Measurements from ENCODE around the gene CRADD. TPM values are rescaled to one million over a fixed set of nuclear protein-coding genes. Genes with fewer than 3 reads are reported as not detected.
"Not testable (repeated sequence)": the region's sequence is repeated elsewhere in the genome, so short reads cannot be mapped to it uniquely, and the experiment has no call there.

CRADD gene
- total RNA-seq, 1 donor from 2014 or later = 10.3 TPM

DNA sequence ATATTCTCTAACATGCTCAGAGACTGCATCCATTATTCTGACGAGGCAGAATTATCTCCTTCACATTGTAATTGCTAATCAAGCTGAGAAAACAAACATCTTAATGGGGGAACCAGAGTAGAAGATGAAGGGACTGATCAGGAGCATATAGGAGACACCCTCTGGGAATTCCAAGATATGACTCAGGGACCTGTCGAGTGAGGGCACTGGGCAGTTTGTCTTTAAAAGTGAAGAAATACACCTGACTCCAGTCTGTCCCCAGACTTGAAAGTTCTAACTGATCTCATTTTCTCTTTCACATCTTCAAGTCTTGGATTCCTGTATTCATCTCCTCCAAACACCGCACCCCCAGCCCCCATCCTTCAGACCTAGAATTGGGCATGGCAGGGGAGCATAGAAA is 244.3 kb downstream of the CRADD start:
- no peak for TF ChIP-seq CTCF (conservative IDR thresholded peaks at IDR 0.05; ENCODE audit: low read depth, low read length)
- no peak for DNase-seq (ENCODE audit: low read depth)
- H3K4me3 ChIP-seq (ENCODE audit: low read depth, low read length) = no peak overlapping the region

GRCh38 chr12:93922583-93923006 is 245.4 kb downstream of the CRADD start:
- TF ChIP-seq CTCF (conservative IDR thresholded peaks at IDR 0.05; ENCODE audit: low read depth, low read length) = no peak
- no peak for DNase-seq (ENCODE audit: low read depth)
- no peak overlapping the region for H3K4me3 ChIP-seq (ENCODE audit: low read depth, low read length)

DNA sequence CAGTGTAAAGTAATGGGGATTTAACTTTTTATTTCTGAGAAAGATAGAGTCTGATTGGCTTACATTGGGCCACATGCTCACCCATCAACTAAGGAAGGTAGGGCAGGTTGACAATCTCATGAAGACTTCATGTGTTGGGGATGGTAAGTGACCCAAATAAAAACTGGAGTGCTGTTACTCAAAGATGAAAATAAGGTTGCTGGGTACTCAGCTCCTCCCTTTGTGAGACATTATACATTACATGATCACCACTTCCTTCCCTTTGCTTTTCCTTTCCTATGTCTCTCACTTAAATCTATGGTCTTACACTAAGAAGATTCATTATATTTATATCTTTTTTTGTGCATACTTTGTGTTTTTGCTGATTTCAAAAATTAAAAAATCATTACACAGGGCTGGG is 247.2 kb downstream of the CRADD start:
- H3K4me3 ChIP-seq (ENCODE audit: low read depth, low read length) = no peak overlapping the region
- DNase-seq (ENCODE audit: low read depth) = no peak
- TF ChIP-seq CTCF (conservative IDR thresholded peaks at IDR 0.05; ENCODE audit: low read depth, low read length) = no peak

GRCh38 chr12:93925585-93926205 is 248.5 kb downstream of the CRADD start:
- TF ChIP-seq CTCF (conservative IDR thresholded peaks at IDR 0.05; ENCODE audit: low read depth, low read length) = no peak
- no peak overlapping the region for H3K4me3 ChIP-seq (ENCODE audit: low read depth, low read length)
- no peak for DNase-seq (ENCODE audit: low read depth)

GRCh38 chr12:93926237-93926636 is 249.1 kb downstream of the CRADD start:
- no peak for TF ChIP-seq CTCF (conservative IDR thresholded peaks at IDR 0.05; ENCODE audit: low read depth, low read length)
- no peak for DNase-seq (ENCODE audit: low read depth)
- H3K4me3 ChIP-seq (ENCODE audit: low read depth, low read length) = no peak overlapping the region

- not testable (repeated sequence) for H3K4me3 ChIP-seq (ENCODE audit: low read depth, low read length); DNase-seq (ENCODE audit: low read depth)
Observed at GRCh38 chr12:93929081-93929480, 251.9 kb downstream of the CRADD start.

DNA sequence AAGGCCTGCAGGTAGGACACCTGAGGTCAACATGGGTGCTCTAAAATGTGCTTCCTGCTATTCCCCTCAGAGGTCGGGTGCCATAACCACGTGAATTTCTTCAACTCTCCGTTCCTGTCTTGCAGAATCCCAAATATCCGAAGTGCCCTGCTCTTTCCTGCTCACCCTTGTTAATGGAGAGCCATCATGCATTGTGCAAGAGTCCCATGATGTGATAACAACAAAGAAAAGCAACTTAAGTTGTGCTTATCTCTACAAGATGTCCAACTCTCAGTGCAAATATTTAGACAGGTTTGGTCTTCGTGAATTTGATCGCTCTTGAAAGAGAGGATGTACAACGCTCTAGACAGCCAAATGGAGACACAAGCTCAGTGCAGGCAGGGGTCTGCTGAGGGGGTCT is 260.6 kb downstream of the CRADD start:
- H3K4me3 ChIP-seq (ENCODE audit: low read depth, low read length) = no peak overlapping the region
- DNase-seq (ENCODE audit: low read depth) = no peak
- no peak for TF ChIP-seq CTCF (conservative IDR thresholded peaks at IDR 0.05; ENCODE audit: low read depth, low read length)

All from epithelial cell of proximal tubule (primary cell).